ENCODE results near the gene PTPA.
"Not testable (repeated sequence)": the region's sequence is repeated elsewhere in the genome, so short reads cannot be mapped to it uniquely, and the experiment has no call there.

PTPA gene

DNA sequence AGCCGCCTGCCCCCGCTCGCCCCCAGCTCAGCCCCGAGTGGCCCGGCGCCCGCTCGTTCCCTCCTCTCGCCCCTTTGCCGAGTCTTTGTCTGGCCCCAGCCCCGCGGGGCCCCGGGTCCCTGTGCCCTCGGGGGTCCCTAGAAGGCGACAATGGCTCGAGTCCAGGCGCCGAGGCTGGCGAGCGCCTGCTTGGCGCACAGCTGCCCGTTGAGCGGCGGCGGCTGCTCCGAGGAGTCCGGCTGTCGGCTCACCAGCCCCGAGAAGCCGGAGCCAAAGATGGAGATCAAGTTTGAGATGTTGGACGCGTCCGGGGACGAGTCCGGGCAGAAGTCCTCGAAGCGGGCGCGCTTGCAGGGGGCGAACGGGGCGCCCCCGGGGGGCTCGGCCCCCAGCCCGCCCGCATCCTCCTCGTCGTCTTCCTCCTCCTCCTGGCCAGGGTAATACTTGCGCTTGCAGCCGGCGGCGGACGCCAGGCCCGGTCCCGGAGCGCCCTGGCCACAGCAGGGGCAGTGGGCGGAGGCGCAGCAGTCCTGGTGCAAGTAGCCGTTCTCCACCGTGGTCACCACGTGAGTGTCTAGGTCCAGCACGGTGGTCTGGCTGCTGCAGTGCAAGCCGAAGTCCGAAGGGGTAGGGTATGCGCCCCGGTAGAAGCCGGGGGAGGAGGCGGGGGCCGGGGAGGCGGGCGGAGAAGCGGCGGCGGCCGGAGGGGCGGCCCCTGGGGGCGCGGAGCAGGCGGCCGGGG is 65.7 kb downstream of the PTPA start:
- no peak for DNase-seq (ENCODE audit: low read depth in 2 of 2)

DNA sequence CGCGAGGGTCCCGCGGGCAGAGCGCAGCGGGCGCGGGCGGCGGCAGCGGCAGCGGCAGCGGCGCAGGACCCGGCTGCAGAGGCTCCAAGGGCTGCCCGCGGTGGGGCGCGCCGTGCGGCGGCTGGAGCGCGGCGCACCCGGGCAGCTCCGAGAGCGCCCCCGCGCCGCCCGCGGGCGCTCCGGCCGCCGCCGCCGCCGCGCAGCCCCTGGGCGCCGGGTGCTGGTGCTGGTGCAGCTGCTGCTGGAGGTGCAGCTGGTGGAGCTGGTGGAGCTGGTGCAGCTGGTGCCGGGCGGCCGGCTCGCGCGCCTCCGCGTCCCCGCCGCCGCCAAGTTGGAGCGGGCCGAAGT is 66.2 kb downstream of the PTPA start:
- DNase-seq (ENCODE audit: low read depth in 2 of 2): no peak

DNA sequence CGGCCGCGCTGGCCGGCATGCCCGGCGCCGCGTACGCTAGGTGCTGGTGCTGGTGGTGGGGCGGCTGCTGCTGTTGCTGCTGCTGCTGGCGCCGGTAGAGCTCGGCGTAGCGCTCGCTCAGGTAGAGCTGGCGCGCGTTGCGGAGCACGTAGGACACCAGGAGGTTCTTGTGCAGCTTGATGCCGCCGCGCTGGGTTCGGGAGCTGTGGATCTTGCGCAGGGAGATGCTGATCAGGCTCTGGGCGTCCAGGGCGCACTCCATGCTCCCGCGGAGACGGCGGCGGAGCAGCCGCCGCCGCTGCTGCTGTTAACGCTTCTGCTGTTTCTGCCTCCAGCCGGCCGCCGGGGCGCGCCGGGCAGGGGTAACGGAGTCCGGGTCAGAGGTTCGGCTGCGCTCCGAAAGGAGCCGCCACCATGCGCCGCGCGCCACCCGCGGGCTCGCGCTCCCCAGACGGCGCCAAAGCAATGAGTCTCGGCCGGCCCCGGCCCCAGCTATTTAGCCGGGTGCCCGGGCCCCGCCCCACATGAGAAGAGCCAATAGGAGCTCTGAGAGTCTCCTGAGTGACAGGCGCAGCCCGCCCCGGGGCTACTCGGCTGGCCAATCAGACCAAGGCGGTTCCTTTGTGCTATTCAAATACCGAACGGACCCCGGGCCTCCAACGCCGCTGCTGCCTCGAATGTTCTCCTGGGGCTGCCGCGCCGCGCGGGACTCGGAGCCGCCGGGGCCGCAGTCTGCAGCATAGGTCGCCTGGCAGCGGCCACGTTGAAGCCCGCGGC is 66.8 kb downstream of the PTPA start, which contains the start of gene IER5L:
IER5L (minus strand) TSS at position 471 of the 777 bp plus-strand sequence; CDS start at position 262, 209 bp downstream.
- peak; percentile 87 to 89 for DNase-seq (ENCODE audit: low read depth in 2 of 2)

DNA sequence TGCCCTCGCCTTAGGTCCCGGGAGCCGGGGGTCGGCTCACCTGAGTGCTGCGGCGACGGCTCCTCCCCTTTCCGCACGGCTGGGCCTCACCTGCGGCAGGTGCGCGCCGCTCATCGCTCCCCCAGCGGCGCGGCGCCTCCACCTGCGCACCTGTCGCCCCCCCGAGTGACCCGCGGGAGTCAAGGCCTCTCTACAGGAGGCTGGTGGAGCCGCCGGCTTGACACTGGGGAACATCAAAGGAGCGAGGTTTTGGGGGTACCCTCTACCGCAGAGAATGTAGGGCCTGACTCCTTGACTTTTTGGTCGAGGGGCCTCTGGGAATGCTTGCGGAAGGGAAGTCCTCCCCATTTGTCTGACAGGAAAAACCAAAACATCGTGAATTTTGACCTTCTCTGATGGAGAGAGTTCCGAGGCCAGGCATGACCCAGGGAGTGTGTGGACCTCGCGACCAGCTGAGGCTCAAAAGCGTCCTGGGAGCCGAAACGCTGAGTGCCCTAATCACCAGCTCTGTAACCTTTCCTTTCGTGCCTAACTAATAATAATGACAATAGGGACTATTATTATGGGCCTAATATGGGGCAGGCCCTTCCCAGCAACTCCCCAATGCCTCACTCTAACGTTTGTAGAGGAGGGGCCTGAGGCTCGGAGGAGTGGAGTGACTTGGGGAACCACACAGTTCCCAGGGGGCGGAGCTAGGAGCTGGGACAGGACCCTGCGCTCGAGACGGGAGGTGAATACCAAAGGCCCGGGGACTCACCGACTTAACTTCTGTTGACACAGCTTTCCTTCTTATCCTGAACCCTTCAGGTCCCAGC is 67.6 kb downstream of the PTPA start:
- no peak for DNase-seq (ENCODE audit: low read depth in 2 of 2)

DNA sequence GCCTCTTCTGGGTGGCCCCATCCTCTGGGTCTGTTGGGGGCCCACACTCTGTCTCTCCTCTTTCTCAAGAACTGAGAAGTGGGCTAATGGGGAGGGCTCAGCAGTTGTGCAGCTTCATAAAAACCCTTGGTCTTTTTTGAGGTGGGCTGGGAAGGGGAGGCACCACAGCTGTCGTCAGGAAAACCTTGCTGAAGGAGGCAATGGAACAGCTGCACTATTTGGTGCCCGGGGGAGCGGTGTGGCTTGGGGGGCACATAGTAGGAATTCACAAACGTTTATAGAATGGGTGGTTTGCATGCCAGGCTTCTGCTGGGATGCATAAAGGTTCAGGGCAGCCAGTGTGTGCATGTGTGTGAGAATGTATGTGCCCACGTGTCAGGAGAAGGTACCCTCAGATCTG is 70.0 kb downstream of the PTPA start:
- no peak for DNase-seq (ENCODE audit: low read depth in 2 of 2)

DNA sequence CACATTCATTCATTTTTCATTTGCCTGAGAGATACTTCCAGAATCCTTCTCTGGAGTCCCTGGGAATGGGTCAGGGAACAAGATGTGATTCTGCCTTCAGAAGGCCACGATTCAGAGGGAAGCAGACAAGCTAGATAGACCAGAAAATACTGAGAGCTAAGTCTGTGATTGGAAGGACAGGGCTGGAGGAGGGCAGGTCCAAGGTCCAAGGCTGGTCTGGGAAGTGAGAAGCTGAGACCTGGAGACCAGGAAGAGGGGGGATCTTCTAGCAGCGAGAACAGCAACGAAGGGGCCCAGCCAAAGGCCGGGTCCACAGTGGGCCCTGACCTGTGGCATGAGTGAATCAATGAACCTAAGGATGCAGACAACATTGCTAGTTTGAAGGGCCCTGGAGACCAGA is 70.9 kb downstream of the PTPA start:
- no peak for DNase-seq (ENCODE audit: low read depth in 2 of 2)

DNA sequence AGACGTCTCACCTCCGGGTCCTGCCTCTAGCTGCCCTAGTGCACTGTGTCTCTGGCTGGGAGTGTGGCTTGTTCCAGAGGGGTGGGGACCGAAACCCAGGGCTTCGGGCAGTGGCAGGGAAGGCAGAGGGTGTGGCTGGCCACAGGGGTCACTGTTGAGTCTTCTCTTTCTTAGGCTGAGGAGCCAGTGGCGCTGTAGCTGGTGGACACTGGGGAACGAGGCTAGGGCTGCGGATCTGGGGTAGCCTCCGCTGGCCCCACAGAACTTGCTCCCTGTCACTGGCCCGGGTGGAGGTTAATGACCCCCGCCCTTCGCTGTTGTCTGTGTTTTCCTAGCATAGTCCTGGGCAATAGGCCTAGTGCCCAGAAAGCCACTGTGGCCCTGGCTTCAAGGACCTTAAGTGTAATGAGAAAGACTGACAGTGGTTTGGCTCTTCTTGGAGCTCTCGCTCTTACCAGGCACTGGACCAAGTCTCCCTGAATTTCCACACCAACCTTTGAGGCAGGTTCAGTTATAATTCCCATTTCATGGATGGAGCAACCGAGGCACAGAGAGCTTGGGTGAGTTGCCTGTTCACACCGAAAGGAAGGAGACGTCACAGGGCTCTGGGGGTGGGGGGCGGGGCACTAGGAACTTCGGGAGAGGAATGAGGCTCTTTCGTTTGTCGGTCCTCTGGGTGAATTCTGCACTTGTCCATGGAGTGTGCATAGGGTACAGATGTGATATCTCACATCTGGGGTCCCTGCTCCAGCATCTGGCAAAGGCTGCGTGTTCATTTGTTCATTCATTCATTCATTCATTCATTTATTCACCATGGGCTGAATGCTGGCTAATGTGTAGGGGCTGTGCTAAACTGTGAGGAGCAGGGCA is 71.6 kb downstream of the PTPA start:
- no peak for DNase-seq (ENCODE audit: low read depth in 2 of 2)

DNA sequence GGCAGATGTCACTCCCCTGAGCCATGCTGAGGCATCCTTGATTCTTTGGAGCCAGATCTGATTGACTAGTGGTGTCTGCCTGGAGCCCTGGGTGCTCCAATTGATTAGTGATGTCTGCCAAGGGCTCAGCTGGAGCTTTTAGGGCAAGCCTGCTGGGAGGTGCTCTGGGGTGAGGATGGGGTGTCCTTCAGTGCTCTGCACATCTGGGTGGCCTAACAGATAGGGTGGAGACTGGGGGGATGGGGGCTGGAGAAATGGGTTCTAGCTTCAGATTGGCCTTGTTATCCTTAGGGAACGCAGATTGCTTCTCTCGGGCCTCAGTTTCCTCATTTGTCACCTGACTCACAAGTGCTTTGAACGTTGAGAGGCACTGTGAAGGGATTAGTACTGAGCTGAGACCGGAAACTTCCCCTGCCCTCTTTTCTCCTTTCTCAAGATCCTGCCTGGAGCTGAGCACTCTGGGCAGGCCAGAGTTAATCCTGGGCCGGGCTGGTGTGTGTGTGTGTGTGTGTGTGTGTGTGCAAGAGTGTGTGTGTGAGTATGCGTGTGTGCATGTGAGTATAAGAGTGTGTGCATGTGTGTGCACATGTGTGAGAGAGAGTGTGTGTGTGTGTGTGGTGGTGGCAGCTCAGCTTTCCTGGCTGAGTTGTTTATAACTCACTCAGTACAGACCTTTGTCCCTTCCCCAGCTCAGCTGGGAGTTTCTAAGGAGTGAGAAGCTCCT is 72.4 kb downstream of the PTPA start:
- DNase-seq (ENCODE audit: low read depth in 2 of 2): no peak

DNA sequence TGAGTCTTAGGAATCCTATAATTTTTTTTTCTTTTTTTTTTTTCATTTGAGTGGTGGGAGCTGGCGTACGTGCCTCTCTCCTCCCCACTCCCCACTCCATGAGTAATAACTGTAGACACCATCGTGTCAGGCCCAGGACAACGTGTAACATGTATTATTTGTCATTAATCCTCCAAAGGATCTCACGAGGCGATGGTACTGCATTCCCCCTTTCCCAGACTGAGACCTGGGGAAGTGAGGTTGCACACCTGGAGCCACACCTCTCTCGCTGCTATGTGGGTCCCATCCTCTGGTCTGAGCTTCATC is 73.0 kb downstream of the PTPA start:
- DNase-seq (ENCODE audit: low read depth in 2 of 2): no peak

DNA sequence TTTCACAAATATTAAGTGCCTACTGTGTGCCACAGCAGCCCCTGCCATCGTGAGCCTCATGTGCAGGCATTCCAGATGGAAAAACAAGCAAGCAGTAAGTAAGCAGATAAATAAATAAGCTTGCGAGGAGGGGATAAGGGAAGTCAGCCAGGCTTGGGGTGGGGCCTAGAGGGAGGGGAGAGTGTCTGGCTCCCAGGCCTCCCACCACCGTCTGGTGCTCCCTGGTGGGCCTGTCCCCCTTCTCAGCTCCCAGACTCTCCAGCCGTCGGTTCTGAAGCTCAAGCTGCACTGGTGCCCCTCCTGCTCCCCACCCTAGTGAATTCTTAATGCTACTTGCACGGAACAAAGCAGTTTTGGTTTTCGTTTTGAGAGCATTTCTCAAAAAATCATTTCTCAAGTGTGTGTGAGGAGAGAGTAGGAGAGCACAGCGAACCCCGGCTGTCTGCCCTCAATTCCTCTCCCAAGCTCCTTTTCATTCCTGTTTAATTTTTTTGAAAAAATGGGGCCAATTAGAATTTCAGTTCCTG is 73.4 kb downstream of the PTPA start:
- no peak for DNase-seq (ENCODE audit: low read depth in 2 of 2)

DNA sequence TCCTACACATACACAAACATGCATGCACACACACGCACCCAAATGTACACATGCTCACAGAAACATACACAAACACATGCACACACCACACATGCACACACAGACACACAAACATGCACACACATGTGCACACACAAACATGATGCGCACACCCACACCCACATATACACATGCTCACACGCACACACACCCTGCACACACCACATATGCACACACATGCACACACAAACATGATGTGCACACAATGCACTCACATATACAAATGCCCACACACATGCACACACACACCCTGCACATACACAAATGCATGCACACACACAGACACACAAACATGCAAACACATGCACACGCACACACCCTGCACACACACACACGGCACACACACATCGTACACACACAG is 74.2 kb downstream of the PTPA start:
- DNase-seq (ENCODE audit: low read depth in 2 of 2): no peak

DNA sequence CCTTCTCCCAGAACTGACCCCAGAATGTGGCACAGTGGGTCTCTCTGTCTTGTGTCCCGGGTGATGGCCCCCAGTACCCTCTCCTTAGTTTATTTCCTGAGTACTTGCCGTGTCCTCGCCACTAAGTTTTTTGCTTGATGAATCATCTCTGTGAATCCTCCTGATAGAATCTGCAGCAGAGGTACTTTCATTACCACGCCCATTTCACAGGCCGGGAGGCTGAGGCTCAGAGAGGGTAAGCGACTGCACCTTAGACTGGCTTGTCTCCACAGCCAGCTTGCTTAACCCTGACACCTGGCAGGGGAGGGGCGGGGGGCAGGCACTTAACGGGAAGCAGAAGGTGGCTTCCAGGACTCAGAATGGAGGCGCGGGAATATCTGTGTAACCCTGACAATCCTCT is 74.8 kb downstream of the PTPA start:
- no peak for DNase-seq (ENCODE audit: low read depth in 2 of 2)

DNA sequence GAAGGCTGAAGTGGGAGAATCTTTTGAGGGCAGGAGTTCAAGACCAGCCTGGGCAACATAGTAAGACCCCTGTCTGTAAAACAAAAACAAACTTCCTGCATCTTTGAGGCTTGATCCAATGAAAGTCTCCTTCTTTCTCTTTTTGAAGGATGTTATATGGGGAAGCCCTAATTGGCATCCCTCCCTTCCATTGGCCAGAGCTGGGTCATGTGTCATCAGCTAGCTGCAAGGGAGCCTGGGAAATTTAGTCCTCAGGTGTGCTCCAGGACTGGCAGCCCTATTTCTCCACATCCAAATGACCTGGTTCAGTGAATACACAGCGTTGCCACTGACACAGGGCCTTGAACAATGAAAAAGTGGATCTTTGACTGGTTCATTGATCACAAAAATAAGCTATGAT is 75.8 kb downstream of the PTPA start:
- DNase-seq (ENCODE audit: low read depth in 2 of 2): no peak

DNA sequence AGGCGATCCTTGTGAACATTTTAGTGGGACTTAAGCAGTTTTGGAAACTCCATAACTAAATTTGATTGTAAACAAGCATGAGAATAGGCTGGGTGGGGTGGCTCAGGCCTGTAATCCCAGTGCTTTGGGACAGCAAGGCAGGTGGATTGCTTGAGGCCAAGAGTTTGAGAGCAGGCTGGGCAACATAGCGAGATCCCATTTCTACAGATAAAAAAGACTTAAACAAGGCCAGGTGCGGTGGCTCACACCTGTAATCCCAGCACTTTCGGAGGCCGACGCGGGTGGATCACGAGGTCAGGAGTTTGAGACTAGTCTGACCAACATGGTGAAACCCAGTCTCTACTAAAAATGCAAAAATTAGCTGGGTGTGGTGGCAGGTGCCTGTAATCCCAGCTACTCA is 78.8 kb downstream of the PTPA start:
- DNase-seq (ENCODE audit: low read depth in 2 of 2): not testable (repeated sequence)

DNA sequence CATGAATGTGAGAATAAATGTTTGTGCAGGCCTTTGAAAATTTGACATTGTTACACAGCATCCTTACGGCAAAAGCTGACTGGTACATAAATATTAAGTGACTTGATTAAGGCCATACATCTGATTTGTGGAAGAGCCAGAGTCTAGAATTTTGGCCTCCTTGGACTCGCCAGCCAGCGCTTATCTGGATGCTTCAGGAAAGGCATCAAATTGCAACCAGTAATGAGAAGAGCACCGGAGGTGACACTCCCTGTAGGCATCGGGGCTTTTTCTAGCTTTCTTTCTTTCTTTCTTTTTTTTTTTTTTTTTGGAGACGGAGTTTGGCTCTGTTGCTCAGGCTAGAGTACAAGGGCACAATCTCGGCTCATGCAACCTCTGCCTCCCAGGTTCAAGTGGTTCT is 80.0 kb downstream of the PTPA start:
- DNase-seq (ENCODE audit: low read depth in 2 of 2): no peak

DNA sequence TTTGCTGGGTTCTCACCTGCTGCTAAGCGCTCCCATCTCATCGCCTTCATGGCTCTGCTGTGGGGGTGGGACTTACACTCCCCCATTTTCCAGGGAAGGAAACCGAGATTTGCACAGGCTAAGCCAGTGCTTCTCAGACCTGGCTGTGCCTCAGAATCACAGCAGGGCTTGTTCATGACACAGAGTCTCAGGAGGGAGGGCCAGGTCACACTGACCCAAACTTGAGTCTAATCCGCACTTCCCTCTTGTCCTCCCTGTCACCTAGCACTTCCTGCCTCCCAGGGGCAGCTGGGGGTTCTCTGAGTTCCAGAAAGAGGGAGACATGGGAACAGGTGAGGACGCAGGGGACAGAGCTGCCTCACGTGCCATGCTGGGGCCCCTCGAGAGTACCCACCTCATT is 82.4 kb downstream of the PTPA start:
- DNase-seq (ENCODE audit: low read depth in 2 of 2): no peak

DNA sequence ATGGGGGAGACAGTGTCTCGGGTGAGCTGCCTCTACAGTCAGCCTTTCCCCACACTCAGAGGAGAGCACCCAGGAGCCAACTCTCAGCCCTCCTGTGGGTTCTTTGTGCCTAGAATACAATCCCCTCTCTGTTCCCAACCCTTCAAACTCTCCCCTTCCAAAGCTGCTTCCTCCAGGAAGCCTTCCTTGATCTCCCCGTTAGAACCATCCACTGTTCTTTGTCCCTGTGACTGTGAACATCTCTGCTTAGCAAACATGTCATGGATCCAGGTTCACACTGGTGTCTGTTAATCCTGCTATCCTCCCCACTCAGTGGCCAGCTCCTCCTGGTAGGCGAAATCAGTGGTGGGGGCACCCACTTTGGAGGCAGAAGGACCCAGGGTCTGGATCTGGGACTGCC is 83.0 kb downstream of the PTPA start:
- DNase-seq (ENCODE audit: low read depth in 2 of 2): no peak

DNA sequence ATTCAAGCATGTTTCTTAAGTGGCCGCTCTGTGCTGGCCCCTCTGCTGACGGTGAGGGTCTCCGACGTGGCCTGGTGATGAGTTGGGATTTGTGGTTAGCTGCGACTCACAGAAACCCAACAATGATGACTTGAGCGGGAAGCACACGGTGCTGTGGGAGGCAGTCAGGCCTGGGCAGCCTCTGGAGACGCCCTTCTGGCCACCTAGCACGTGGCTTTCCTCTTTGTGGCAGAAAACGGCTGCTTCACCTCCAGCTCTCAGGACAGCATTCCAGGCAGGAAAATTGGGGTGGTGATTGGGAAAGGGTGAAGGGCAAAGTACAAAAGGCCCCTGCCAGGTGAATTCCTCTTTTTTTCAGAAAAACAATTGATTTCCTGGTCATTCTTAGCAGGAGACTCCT is 84.4 kb downstream of the PTPA start:
- no peak for DNase-seq (ENCODE audit: low read depth in 2 of 2)

DNA sequence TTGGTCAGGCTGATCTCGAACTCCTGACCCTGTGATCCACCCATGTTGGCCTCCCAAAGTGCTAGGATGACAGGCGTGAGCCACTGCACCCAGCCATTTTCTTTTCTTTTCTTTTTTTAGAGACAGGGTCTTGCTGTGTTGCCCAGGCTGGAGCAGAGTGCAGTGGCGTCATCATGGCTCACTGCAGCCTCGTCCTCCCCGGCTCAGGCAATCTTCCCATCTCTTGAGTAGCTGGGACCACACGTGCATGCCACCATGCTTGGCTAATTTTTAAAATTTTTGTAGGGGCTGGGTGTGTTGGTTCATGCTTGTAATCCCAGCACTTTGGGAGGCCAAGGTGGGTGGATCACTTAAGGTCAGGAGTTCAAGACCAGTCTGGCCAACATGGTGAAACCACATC is 85.8 kb downstream of the PTPA start:
- DNase-seq (ENCODE audit: low read depth in 2 of 2): not testable (repeated sequence)

DNA sequence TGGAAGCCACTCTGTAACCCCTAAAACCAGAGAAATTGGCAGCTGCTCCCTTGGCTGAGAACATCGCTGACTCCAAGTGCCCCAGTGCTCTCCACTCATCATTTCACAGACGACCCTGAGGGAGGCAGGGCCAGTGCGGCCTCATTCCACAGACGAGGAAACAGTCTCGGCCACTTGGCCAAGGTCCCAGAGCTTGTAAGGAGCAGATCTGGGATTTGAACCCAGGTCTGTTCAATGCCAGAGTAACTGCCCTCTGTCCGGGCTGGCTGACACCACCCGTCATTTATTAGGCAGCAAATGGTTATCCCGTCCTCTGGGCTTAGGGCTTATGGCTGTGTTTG is 86.7 kb downstream of the PTPA start:
- no peak for DNase-seq (ENCODE audit: low read depth in 2 of 2)

All from stimulated activated CD4-positive, alpha-beta T cell treated with anti-CD3 and anti-CD28 coated beads, Interleukin-1b, Interleukin-23, amount 100 ng/mL, for 1 hour (primary cell).